HepG2 (cell line): ENCODE measurements around the gene GLUD1.
"Not testable (repeated sequence)": the region's sequence is repeated elsewhere in the genome, so short reads cannot be mapped to it uniquely, and the experiment has no call there.

Source experiments
- E2F5 ChIP-seq: sonication (generic); formaldehyde crosslinking; conservative IDR thresholded peaks from 2 replicates; pipeline ENCODE4 v1.4.0; 2020; ENCODE audit warnings: missing genetic modification reagents
- KAT2B ChIP-seq: fragments of 150-350 bp; IDR thresholded peaks from 2 replicates; pipeline ENCODE4 v1.6.1; 2014; ENCODE audit warnings: low read depth, low read length, borderline replicate concordance
- KDM3A ChIP-seq: IDR thresholded peaks from 2 replicates; pipeline ENCODE4 v1.6.1; 2018; ENCODE audit warnings: low read depth, missing compliant biosample characterization
- PHF21A ChIP-seq: sonication (generic); formaldehyde crosslinking; IDR thresholded peaks from 2 replicates; pipeline ENCODE4 v1.5.0; 2020; ENCODE audit warnings: mild to moderate bottlenecking, missing genetic modification reagents
- REST ChIP-seq, 2 experiments: IDR thresholded peaks; 2 replicates each; pipeline ENCODE4 v1.6.1; 2011 to 2012; ENCODE audit warnings: low read length in 2 of 2, borderline replicate concordance in 1 of 2, low read depth in 1 of 2, mild to moderate bottlenecking in 1 of 2, moderate library complexity in 1 of 2
- SRSF1 ChIP-seq: fragments of 200-400 bp; formaldehyde crosslinking; optimal IDR thresholded peaks from 2 replicates; pipeline ENCODE3; 2017; ENCODE audit warnings: mild to moderate bottlenecking, low read depth, low read length, moderate library complexity
- ZFP41 ChIP-seq: sonication (generic); formaldehyde crosslinking; IDR thresholded peaks from 2 replicates; pipeline ENCODE4 v1.4.0; 2020; ENCODE audit warnings: mild to moderate bottlenecking, missing genetic modification reagents, borderline replicate concordance
- ZNF296 ChIP-seq: sonication (generic); formaldehyde crosslinking; conservative IDR thresholded peaks from 2 replicates; pipeline ENCODE4 v1.5.0; 2020; ENCODE audit warnings: mild to moderate bottlenecking, missing genetic modification reagents
- ZSCAN30 ChIP-seq: sonication (generic); formaldehyde crosslinking; IDR thresholded peaks from 2 replicates; pipeline ENCODE4 v1.5.0; 2020; ENCODE audit warnings: mild to moderate bottlenecking, missing genetic modification reagents

GRCh38 chr10:87127607-87128156, 33.0 kb upstream of the GLUD1 start:
- TF ChIP-seq KDM3A (CRISPR knock-in tag); E2F5 (CRISPR knock-in tag); ZFP41; SRSF1; ZNF296 (CRISPR knock-in tag); KAT2B; PHF21A (CRISPR knock-in tag); ZSCAN30; REST (IDR thresholded peaks at IDR 0.05; ENCODE audit: borderline replicate concordance in 1 of 2, low read depth in 1 of 2, low read length in 2 of 2): not testable (repeated sequence)
